HL-60/S4 treated with retinoic acid at 250 ng/mL for 4 days and 3 days (cell line): ENCODE measurements around the gene BCL7C.

ENCODE experiments used
- in situ Hi-C: fragments of 300-500 bp; cut with MboI; formaldehyde crosslinking; loops from 2 replicates; pipeline ENCODE4 v1.7.0; 2022; ENCODE audit warnings: low sequenced_read_pairs

The BCL7C gene

GRCh38 chr16:30922960-30923535, 29.2 kb upstream of the BCL7C start:
- in situ Hi-C loops = no loop called here

GRCh38 chr16:30922420-30922959, 28.6 kb upstream of the BCL7C start:
- in situ Hi-C loops = no loop called here

- in situ Hi-C loops = no loop called here
Observed at GRCh38 chr16:30921748-30922419, 28.0 kb upstream of the BCL7C start.

GRCh38 chr16:30921459-30921747, 27.5 kb upstream of the BCL7C start:
- in situ Hi-C loops = no loop called here

GRCh38 chr16:30920891-30921290, 27.0 kb upstream of the BCL7C start:
- in situ Hi-C loops = no loop called here

- in situ Hi-C loops = loop anchor here (10.0 kb wide), 1 partner anchor 74 kb away; no protein-coding TSS in a partner anchor
Observed at GRCh38 chr16:30918614-30919013, 24.7 kb upstream of the BCL7C start.

- in situ Hi-C loops = loop anchor here (10.0 kb wide), 1 partner anchor 70 kb away; no protein-coding TSS in a partner anchor
Observed at GRCh38 chr16:30914830-30915229, 21.0 kb upstream of the BCL7C start.

- in situ Hi-C loops = loop anchor here (10.0 kb wide), 1 partner anchor 68 kb away; no protein-coding TSS in a partner anchor
Observed at GRCh38 chr16:30912794-30913412, 19.0 kb upstream of the BCL7C start.

- in situ Hi-C loops = loop anchor here (10.0 kb wide), 1 partner anchor 66 kb away; no protein-coding TSS in a partner anchor
Observed at GRCh38 chr16:30910427-30911029, 16.7 kb upstream of the BCL7C start.

GRCh38 chr16:30907064-30907463, 13.2 kb upstream of the BCL7C start:
- in situ Hi-C loops = no loop called here

- in situ Hi-C loops = no loop called here
Observed at GRCh38 chr16:30904114-30904780, 10.4 kb upstream of the BCL7C start.

- in situ Hi-C loops = no loop called here
Observed at GRCh38 chr16:30903596-30903995, 9.7 kb upstream of the BCL7C start.

GRCh38 chr16:30903002-30903401, 9.1 kb upstream of the BCL7C start:
- in situ Hi-C loops = no loop called here

- in situ Hi-C loops = no loop called here
Observed at GRCh38 chr16:30902029-30902972, 8.4 kb upstream of the BCL7C start.

- in situ Hi-C loops = no loop called here
Observed at GRCh38 chr16:30901201-30902028, 7.5 kb upstream of the BCL7C start.

- in situ Hi-C loops = no loop called here
Observed at GRCh38 chr16:30900588-30900987, 6.7 kb upstream of the BCL7C start.

GRCh38 chr16:30899794-30900193, 5.9 kb upstream of the BCL7C start:
- in situ Hi-C loops = no loop called here

- in situ Hi-C loops = no loop called here
Observed at GRCh38 chr16:30896889-30897733, 3.2 kb upstream of the BCL7C start.
